HL-60 (cell line): ENCODE data around the gene GMDS.

ENCODE experiments used
- DNase-seq, 2 experiments: peaks; one replicate each; pipeline ENCODE4 v3.0.0-alpha.2; 2010 to 2020; ENCODE audit warnings: low read depth in 1 of 2, low spot score in 1 of 2
- H3K27ac ChIP-seq: fragments of 250-450 bp; sonication (Bioruptor Pico); replicated peaks from 2 replicates; pipeline ENCODE4 v1.5.1; 2020; ENCODE audit warnings: mild to moderate bottlenecking, moderate library complexity
- H3K27me3 ChIP-seq: fragments of 250-450 bp; sonication (Bioruptor Pico); 2 replicates; pipeline ENCODE4 v1.5.1; 2021; ENCODE audit warnings: mild to moderate bottlenecking, moderate library complexity; ENCODE audit not compliant: insufficient read depth, poor library complexity, severe bottlenecking
- H3K4me3 ChIP-seq: replicated peaks from 2 replicates; pipeline ENCODE4 v1.5.1; 2011; ENCODE audit warnings: mild to moderate bottlenecking, control low read depth, low read length; ENCODE audit not compliant: insufficient read depth
- CTCF ChIP-seq: IDR thresholded peaks from one replicate; pipeline ENCODE4 v1.5.1; 2011; ENCODE audit warnings: low read length, control low read depth, inconsistent platforms; ENCODE audit not compliant: insufficient read depth
- GABPA ChIP-seq: IDR thresholded peaks from 2 replicates; pipeline ENCODE4 v1.6.1; 2012; ENCODE audit warnings: low read depth
- POLR2AphosphoS5 ChIP-seq: IDR thresholded peaks from 2 replicates; pipeline ENCODE4 v1.6.1; 2012; ENCODE audit warnings: low read depth
- REST ChIP-seq: IDR thresholded peaks from 2 replicates; pipeline ENCODE4 v1.6.1; 2012; ENCODE audit warnings: low read depth; ENCODE audit not compliant: insufficient replicate concordance
- SPI1 ChIP-seq: IDR thresholded peaks from 2 replicates; pipeline ENCODE4 v1.6.1; 2012; ENCODE audit warnings: low read depth, mild to moderate bottlenecking, borderline replicate concordance

The GMDS gene

GRCh38 chr6:2147766-2148448 is 97.5 kb downstream of the GMDS start:
- Histone ChIP-seq H3K4me3 (no peak overlapping the region), H3K27me3 (no peaks in the 10 kb centered on the region), H3K27ac (no peak overlapping the region)
- TF ChIP-seq REST (no peak), GABPA (no peak), POLR2AphosphoS5 (no peak), SPI1 (no peak), CTCF (no peak)
- DNase-seq = no peak

GRCh38 chr6:2147261-2147660 is 98.1 kb downstream of the GMDS start:
- Histone ChIP-seq H3K27ac (no peak overlapping the region), H3K27me3 (no peaks in the 10 kb centered on the region), H3K4me3 (no peak overlapping the region)
- no peak for TF ChIP-seq POLR2AphosphoS5
- no peak for TF ChIP-seq REST
- no peak for TF ChIP-seq SPI1
- TF ChIP-seq CTCF = no peak
- no peak for TF ChIP-seq GABPA
- no peak for DNase-seq

GRCh38 chr6:2144210-2144609 is 101.2 kb downstream of the GMDS start:
- no peak overlapping the region for H3K27ac ChIP-seq
- H3K27me3 ChIP-seq = no peaks in the 10 kb centered on the region
- H3K4me3 ChIP-seq = no peak overlapping the region
- no peak for TF ChIP-seq CTCF
- TF ChIP-seq REST = no peak
- TF ChIP-seq GABPA = no peak
- TF ChIP-seq POLR2AphosphoS5 = no peak
- no peak for TF ChIP-seq SPI1
- no peak for DNase-seq
